ENCODE results near the gene PMF1.

DNA sequence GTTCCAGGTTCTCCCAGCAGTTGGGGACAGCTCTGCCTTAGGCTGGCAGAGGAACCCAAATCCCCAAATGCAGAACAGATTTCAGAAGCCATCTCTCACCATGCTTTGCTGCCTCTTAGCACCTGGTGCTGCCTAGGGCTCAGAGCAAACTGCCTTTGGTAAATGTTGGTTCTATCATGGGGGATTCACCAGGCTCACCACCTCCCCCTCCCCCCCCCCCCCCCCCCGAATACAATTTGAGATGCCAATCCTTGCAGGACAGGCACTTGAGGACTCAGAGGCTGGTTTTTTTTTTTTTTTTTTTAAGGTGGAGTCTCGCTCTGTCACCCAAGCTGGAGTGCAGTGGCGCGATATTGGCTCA lies 35.5 kb downstream of the PMF1 start:
- no peak for TF ChIP-seq KDM1A (IDR thresholded peaks at IDR 0.05; ENCODE audit: low read depth)
- no peak for TF ChIP-seq EP300 (IDR thresholded peaks at IDR 0.05)
- no peak for TF ChIP-seq PHF8 (IDR thresholded peaks at IDR 0.05; ENCODE audit: borderline replicate concordance, low read depth)
- TF ChIP-seq, protein P1, sequence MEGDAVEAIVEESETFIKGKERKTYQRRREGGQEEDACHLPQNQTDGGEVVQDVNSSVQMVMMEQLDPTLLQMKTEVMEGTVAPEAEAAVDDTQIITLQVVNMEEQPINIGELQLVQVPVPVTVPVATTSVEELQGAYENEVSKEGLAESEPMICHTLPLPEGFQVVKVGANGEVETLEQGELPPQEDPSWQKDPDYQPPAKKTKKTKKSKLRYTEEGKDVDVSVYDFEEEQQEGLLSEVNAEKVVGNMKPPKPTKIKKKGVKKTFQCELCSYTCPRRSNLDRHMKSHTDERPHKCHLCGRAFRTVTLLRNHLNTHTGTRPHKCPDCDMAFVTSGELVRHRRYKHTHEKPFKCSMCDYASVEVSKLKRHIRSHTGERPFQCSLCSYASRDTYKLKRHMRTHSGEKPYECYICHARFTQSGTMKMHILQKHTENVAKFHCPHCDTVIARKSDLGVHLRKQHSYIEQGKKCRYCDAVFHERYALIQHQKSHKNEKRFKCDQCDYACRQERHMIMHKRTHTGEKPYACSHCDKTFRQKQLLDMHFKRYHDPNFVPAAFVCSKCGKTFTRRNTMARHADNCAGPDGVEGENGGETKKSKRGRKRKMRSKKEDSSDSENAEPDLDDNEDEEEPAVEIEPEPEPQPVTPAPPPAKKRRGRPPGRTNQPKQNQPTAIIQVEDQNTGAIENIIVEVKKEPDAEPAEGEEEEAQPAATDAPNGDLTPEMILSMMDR (IDR thresholded peaks at IDR 0.05), result no peak
- TF ChIP-seq POLR2A (IDR thresholded peaks at IDR 0.05; ENCODE audit: low read length), result no peak
- TF ChIP-seq, protein P2, sequence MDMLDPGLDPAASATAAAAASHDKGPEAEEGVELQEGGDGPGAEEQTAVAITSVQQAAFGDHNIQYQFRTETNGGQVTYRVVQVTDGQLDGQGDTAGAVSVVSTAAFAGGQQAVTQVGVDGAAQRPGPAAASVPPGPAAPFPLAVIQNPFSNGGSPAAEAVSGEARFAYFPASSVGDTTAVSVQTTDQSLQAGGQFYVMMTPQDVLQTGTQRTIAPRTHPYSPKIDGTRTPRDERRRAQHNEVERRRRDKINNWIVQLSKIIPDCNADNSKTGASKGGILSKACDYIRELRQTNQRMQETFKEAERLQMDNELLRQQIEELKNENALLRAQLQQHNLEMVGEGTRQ (IDR thresholded peaks at IDR 0.05), result no peak
- no peak for TF ChIP-seq RFX5 (IDR thresholded peaks at IDR 0.05)
- TF ChIP-seq, protein P3, sequence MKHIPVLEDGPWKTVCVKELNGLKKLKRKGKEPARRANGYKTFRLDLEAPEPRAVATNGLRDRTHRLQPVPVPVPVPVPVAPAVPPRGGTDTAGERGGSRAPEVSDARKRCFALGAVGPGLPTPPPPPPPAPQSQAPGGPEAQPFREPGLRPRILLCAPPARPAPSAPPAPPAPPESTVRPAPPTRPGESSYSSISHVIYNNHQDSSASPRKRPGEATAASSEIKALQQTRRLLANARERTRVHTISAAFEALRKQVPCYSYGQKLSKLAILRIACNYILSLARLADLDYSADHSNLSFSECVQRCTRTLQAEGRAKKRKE (CRISPR knock-in tag; IDR thresholded peaks at IDR 0.05; ENCODE audit: low read depth), result no peak
- TF ChIP-seq, protein P4, sequence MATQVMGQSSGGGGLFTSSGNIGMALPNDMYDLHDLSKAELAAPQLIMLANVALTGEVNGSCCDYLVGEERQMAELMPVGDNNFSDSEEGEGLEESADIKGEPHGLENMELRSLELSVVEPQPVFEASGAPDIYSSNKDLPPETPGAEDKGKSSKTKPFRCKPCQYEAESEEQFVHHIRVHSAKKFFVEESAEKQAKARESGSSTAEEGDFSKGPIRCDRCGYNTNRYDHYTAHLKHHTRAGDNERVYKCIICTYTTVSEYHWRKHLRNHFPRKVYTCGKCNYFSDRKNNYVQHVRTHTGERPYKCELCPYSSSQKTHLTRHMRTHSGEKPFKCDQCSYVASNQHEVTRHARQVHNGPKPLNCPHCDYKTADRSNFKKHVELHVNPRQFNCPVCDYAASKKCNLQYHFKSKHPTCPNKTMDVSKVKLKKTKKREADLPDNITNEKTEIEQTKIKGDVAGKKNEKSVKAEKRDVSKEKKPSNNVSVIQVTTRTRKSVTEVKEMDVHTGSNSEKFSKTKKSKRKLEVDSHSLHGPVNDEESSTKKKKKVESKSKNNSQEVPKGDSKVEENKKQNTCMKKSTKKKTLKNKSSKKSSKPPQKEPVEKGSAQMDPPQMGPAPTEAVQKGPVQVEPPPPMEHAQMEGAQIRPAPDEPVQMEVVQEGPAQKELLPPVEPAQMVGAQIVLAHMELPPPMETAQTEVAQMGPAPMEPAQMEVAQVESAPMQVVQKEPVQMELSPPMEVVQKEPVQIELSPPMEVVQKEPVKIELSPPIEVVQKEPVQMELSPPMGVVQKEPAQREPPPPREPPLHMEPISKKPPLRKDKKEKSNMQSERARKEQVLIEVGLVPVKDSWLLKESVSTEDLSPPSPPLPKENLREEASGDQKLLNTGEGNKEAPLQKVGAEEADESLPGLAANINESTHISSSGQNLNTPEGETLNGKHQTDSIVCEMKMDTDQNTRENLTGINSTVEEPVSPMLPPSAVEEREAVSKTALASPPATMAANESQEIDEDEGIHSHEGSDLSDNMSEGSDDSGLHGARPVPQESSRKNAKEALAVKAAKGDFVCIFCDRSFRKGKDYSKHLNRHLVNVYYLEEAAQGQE (IDR thresholded peaks at IDR 0.05), result no peak
- no peak for TF ChIP-seq CBX8 (IDR thresholded peaks at IDR 0.05)
- TF ChIP-seq RAD21 (conservative IDR thresholded peaks at IDR 0.05 in 1 of 2, IDR thresholded peaks at IDR 0.05 in 1 of 2), result no peak
- TF ChIP-seq HOXB13 (CRISPR knock-in tag; IDR thresholded peaks at IDR 0.05; ENCODE audit: low read depth), result no peak
- no peak for TF ChIP-seq JUN (IDR thresholded peaks at IDR 0.05)

Measured in A549 (cell line).